Iris pigment epithelial cell (primary cell): ENCODE results near the gene SEPTIN5.

Experiments
- DNase-seq: peaks from one replicate; pipeline ENCODE4 v3.0.0-alpha.2; 2011; ENCODE audit warnings: low read depth

SEPTIN5 gene

GRCh38 chr22:19760951-19761724 lies 46.8 kb downstream of the SEPTIN5 start:
- no peak for DNase-seq

- no peak for DNase-seq
Measured at GRCh38 chr22:19761725-19762567, 47.6 kb downstream of the SEPTIN5 start.

GRCh38 chr22:19762568-19763457 lies 48.5 kb downstream of the SEPTIN5 start:
- no peak for DNase-seq

GRCh38 chr22:19763458-19764298 lies 49.4 kb downstream of the SEPTIN5 start:
- no peak for DNase-seq

- DNase-seq, result no peak
Measured at GRCh38 chr22:19764299-19764593, 49.9 kb downstream of the SEPTIN5 start.

GRCh38 chr22:19764636-19765476 lies 50.6 kb downstream of the SEPTIN5 start:
- no peak for DNase-seq

GRCh38 chr22:19765477-19766239 lies 51.4 kb downstream of the SEPTIN5 start:
- DNase-seq, result no peak

GRCh38 chr22:19766240-19766510 lies 51.9 kb downstream of the SEPTIN5 start:
- DNase-seq, result no peak

GRCh38 chr22:19766511-19767426 lies 52.5 kb downstream of the SEPTIN5 start:
- DNase-seq, result no peak

- no peak for DNase-seq
Measured at GRCh38 chr22:19767427-19768341, 53.4 kb downstream of the SEPTIN5 start.

- no peak for DNase-seq
Measured at GRCh38 chr22:19769393-19769715, 55.1 kb downstream of the SEPTIN5 start.

- no peak for DNase-seq
Measured at GRCh38 chr22:19770349-19771220, 56.3 kb downstream of the SEPTIN5 start.

- DNase-seq, result no peak
Measured at GRCh38 chr22:19772422-19772672, 58.0 kb downstream of the SEPTIN5 start.
